Neural progenitor cell (in vitro differentiated cells): ENCODE data around the gene TANC1.

ENCODE experiments used
- CTCF ChIP-seq: fragments of 200-600 bp; sonication (generic); IDR thresholded peaks from 2 replicates; pipeline ENCODE4 v1.5.1; 2017; ENCODE audit warnings: antibody characterized with exemption, mild to moderate bottlenecking
- EZH2 ChIP-seq: fragments of 200-600 bp; sonication (generic); IDR thresholded peaks from 2 replicates; pipeline ENCODE4 v1.6.1; 2017; ENCODE audit warnings: antibody characterized with exemption, mild to moderate bottlenecking, moderate library complexity
- EZH2phosphoT487 ChIP-seq: fragments of 200-600 bp; sonication (generic); IDR thresholded peaks from 2 replicates; pipeline ENCODE4 v1.6.1; 2017; ENCODE audit warnings: antibody characterized with exemption

- TF ChIP-seq CTCF: no peak
- TF ChIP-seq EZH2phosphoT487: no peak
- no peak for TF ChIP-seq EZH2
These were observed 275.1 kb downstream of the TANC1 start for GRCh38 chr2:159243529-159243928.
